SIG-M5 treated with dmso at 0.1 percent for 504 hours (cell line): ENCODE results near the gene AKT1.
A peak's percentile ranks its signal among the peaks of the same experiment; 100 is the strongest.
"Not testable (repeated sequence)": the region's sequence is repeated elsewhere in the genome, so short reads cannot be mapped to it uniquely, and the experiment has no call there.

Experiments used
- DNase-seq: peaks from one replicate; lab custom pipeline; 2025; ENCODE audit not compliant: unreplicated experiment; lab: John Stamatoyannopoulos, UW

The AKT1 gene

GRCh38 chr14:104819361-104819781 lies 23.8 kb upstream of the AKT1 start:
- no peak for DNase-seq

DNA sequence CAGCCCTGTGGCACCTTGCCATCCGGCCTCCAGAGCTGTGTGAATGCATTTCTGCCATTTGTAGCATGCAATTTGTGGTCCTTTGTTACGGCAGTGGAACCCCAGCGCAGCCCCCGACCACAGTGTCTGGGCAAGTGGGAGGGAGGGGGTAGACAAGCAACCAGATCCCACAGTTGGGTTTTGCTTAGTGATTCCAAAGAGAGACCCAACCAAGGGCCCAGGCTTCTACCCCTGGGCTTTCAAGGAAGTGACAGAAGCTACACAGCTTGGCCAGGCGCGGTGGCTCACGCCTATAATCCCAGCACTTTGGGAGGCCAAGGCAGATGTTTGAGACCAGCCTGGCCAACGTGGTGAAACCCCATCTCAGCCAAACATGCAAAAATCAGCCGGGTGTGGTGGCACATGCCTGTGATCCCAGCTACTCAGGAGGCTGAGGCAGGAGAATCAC lies 23.2 kb upstream of the AKT1 start:
- DNase-seq: no peak

DNA sequence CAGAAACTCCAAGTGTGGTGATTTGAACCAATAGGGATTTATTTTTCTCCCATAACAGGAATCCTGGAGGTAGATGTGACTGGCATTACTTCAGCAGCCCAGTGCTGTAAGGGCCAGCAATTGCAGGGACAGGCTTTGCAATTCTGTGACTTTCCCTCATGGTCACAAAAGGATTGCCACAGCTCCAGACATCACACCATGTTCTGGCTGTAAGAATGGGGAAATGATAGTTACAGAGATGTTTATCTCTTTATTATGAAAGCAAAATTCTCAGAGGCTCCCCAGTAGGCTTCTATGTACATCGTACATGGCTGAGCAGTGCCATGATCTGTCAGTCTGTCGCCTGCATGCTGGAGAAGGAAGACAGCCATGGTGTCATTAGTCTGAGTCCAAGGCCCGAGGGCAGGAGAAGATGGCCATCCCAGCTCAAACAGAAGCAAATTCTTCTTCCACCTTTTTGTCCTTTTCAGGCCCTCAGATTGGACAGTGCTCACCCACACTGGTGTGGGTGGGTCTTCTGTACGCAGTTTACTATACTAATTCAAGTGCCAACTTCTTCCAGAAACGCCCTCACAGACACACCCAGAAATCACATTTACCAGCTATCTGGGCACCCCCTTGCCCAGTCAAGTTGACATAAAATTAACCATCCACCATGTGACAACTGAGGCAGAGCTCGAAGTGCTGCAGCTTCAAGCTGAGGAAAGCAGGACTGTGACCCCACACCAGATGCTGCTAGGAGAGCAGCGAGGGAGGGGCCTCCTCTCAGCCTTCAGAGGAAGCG lies 22.6 kb upstream of the AKT1 start:
- DNase-seq: no peak

DNA sequence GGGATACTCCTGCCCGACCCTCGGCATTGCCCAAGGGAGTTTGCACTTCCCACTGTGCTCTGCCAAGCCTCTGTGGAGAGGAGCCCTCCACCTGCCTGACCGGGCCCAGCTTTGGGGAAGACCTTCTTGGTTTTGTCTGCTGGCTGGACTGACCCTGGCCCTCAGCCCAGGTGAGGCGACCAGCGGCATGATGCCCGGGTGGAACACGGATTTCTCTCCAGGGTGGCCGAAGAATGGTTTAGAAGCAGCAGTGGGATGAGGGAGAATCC lies 21.0 kb upstream of the AKT1 start:
- no peak for DNase-seq

DNA sequence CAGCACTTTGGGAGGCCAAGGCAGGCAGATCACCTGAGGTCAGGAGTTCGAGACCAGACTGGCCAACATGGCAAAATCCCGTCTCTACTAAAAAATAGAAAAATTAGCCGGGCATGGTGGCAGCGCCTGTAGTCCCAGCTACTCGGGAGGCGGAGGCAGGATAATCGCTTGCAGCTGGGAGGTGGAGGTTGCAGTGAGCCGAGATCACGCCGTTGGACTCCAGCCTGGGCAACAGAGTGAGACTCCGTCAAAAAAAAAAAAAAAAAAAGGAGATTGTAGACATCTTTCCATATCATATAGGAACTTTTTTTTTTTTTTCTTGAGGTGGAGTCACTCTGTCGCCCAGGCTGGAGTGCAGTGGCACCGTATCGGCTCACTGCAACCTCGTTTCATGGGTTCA lies 19.2 kb upstream of the AKT1 start:
- DNase-seq: not testable (repeated sequence)

- DNase-seq: no peak
These were observed 17.7 kb upstream of the AKT1 start for GRCh38 chr14:104813286-104813685.

- DNase-seq: no peak
These were observed 14.8 kb upstream of the AKT1 start for GRCh38 chr14:104810316-104810715.

DNA sequence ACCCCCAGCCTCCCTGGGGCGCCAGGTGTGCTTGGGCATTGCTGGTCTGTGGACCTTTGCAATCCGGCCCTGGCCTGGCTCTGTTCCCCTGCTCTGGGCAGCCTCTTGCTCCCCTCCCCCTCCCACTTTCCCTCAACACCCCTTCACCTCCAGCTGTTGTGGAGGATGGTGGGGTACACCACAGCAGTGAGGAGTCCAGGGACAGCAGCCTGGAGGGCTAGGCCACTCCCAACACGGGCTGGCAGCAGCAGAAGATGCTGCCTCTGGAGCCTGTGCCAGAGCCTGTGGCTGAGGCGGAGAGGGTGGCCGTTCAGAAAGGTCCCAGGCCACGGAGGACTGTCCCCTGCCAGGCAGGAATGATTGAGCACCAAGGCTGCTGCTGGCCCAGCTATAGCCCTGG lies 12.9 kb upstream of the AKT1 start:
- no peak for DNase-seq

- DNase-seq: peak; percentile 44
These were observed 11.3 kb upstream of the AKT1 start for GRCh38 chr14:104806625-104807465.

DNA sequence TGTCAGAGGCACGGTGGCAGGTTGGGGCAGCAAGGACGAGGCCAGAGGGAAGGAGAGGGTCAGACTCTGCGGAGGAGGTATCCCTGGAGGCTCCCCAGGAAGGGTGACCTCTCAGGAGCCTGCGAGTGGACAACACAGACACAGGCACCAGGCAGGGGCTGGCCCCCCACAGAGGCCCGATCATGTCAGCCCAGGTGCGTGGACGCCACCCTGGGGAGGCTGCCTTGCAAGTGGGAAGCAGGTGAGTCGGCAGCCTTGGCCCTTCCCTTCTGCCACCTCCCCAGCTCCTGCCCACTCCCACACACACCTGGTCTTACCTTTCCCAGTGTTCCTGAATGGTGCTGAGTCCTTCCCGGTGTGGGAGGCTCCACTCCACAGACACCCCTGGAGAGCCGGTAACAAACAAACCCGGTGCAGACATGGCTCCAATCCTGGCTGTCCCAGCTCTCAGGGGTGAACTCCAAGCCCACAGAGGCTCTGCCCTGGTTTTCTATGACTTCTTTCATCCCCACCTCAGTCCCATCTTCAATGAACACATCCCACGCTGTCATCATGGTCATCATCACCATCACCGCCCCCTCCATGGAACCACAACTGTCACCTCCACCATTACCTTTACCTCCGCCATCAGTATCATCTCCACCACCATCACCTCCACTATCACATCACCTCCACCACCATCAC lies 10.5 kb upstream of the AKT1 start:
- no peak for DNase-seq

DNA sequence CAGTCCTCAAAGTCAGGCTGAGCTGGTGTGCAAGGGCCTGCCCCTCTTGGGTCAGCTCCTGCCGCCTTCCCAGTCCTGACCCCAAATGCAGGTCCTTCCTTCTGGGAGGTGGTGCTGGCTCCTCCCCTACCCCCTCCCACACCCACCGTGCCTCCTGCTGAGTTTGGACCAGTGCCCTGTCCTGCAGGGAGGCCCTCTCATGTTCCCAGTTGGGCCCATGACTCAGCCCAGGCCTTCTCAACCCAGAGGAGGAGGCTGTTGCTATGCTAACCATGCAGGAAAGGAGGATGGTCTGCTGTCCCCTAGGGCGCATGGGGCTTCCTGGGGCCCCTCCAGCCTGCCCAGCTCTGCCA lies 9.8 kb upstream of the AKT1 start:
- DNase-seq: no peak

DNA sequence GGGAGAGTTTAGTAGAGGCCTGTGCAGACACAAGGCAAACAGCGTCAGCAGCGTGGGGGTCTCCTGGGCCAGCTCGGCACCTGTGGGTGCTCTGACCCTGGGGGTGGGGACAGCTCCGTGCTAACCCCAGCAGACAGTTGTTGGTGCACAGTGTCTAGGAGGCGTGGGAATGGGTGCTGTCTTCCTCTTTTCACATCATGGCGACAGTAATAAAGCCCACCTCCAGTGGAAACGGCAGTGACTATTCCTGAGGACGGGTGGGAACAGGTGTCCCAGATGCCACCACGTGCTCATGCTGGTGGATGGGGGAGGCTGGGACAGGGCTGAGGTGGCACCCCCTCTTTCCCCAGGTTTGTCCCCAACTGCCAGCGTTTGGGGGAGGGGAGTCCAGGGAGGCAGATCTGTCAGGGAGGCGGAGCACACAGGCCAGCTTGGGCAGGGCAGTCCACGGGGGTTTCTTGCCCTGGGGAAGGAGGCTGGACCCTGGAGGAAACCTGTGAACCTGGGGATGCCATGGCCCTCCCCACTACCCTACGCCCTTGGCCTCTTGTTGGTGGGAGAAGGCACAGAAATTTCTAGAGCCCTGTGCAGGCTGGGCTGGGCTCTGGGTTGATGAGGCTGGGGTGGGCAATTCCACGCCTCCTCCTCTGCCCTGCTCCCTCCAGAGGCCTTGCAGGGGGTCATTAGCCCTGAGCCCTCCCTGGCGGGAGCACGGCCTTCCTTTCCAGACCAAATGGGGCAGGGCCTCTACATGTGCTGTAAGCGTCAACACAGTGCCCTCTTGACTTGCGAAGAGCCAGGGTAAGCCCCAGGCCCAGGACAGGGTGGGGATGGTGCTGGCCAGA lies 9.2 kb upstream of the AKT1 start:
- no peak for DNase-seq

DNA sequence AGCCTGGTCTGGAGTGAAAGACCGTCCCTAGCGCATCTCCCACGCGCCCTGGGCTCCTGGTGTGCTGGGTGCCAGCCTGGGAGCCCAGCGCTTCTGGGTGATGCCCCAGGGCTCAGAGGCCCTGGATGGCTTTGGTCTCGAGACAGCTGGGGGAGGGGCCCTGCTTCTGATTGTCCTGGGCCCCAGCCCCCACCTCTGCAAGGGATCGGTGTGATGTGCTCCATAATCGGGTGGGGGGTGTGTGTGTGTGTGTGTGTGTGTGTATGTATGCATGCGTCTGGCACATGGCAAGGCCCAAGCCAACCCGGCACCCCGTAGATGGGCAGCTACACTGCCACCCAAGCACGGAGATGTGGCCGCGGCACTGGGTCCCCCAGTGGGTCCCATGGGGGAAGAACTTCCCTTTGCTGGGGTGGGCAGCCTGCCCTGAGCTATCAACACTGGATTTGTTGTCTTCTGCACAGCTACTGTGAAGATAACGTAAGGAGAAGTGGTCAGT lies 8.4 kb upstream of the AKT1 start:
- no peak for DNase-seq

DNA sequence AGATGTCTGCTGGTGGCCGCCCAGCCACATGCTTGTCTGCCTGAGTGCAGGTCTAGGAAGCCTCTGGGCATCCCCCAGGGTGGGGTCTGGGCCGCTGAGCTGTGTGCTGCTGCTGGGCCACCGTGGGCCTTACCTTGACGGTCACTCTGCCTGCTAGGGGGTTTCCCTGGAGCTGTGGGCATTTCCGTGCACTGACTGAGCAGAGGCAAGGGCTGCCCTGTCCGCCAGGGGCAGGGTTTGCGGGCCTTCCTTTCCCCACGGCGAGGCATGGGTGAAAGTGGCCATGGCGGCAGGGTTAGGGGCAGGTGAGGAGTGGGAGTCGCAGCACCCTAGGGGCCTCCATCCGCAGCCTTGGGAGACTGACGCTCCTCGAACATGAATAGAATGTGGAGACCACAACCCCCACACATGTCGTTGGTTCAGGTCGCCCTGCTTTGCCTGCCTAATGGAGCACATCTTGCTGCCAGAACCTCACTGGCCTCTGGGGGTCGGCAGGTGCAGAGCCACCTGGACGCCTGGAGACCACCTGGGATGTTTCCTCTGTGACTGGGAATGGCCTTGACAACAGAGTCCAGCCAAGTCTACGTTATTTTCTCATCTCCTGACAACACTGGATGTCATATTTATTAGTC lies 7.8 kb upstream of the AKT1 start:
- no peak for DNase-seq

DNA sequence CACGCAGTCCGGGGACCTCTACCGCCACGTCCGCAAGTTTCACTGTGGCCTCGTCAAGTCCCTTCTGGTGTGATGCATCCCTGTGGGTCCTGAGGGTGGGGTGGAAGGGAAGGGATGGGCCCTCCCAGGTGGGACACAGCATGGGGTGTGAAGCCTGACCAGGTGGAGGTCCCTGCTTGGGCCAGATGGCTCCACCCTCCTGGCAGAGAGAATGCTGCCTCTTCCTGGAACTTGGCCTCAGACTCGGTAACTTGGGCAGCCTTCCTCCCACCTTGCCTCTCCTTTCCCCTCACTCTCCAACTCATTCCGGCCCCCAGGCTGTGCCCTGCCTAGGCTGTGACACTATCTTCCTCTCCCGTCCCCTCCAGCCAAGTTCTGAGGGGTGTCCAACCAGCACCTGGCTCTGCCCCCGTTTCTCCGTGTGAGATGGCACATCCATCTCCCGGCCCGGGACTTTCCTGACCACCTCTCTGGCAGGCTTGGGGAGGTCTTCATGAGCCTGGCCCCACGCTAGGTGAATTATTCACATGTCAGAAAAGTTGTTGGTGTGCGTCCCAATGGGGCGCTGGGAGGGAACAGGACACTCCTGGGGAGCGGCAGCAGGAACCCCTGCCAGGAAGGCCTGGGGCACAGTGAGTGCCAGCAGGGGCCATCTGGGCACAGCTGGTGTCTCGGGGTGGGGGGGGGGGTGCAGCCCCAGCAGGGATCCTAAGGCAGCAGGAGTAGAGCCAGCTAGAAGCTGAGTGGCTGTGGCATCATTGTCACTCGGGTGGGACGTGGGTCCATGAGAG lies 7.0 kb upstream of the AKT1 start:
- no peak for DNase-seq

- no peak for DNase-seq
These were observed 6.2 kb upstream of the AKT1 start for GRCh38 chr14:104801520-104802393.

GRCh38 chr14:104800771-104801519 lies 5.4 kb upstream of the AKT1 start, which contains the start of gene ZBTB42:
Gene ZBTB42 (plus strand): TSS chr14:104801101. CDS start chr14:104801198, 97 bp downstream.
- DNase-seq: peak; percentile 79
